ENCODE data around the gene PCK2. TPM values are rescaled to one million over a fixed set of nuclear protein-coding genes. Genes with fewer than 3 reads are reported as not detected.
A peak's percentile ranks its signal among the peaks of the same experiment; 100 is the strongest.

PCK2 gene
- total and polyA plus RNA-seq, 2 of the 13 experiments (the other 11 are each of a cell fraction or from before 2014, with no cell fraction given) = 129 to 272 TPM

GRCh38 chr14:24114532-24115421, 20.7 kb downstream of the PCK2 start, which contains the start of the genes DCAF11 and NRL (continued):
- TF ChIP-seq NFAT5 (CRISPR knock-in tag; IDR thresholded peaks at IDR 0.05) (peak; percentile 90), ZHX1 (CRISPR knock-in tag; IDR thresholded peaks at IDR 0.05; ENCODE audit: low read depth) (peak; percentile 99), XBP1 (CRISPR knock-in tag; IDR thresholded peaks at IDR 0.05) (no peak), MLLT10 (CRISPR knock-in tag; IDR thresholded peaks at IDR 0.05) (no peak), ETV5 (CRISPR knock-in tag; IDR thresholded peaks at IDR 0.05; ENCODE audit: borderline replicate concordance) (peak; percentile 88), PCBP2 (optimal IDR thresholded peaks at IDR 0.05; ENCODE audit: low read depth, low read length, poor library complexity, severe bottlenecking) (no peak), BATF2 (CRISPR knock-in tag; IDR thresholded peaks at IDR 0.05) (no peak), ZNF737 (CRISPR knock-in tag; IDR thresholded peaks at IDR 0.05; ENCODE audit: borderline replicate concordance) (no peak), MED8 (CRISPR knock-in tag; IDR thresholded peaks at IDR 0.05; ENCODE audit: insufficient replicate concordance) (peak; percentile 67), BCL3 (CRISPR knock-in tag; IDR thresholded peaks at IDR 0.05) (peak; percentile 98), MIER2 (CRISPR knock-in tag; IDR thresholded peaks at IDR 0.05) (peak; percentile 81; the same call in 1 of the 2 replicates), TARDBP (CRISPR knock-in tag; IDR thresholded peaks at IDR 0.05) (peak; percentile 98), PLRG1 (conservative IDR thresholded peaks at IDR 0.05) (no peak), CTCF (CRISPR knock-in tag; IDR thresholded peaks at IDR 0.05) (peak; percentile 50), ZNF709 (CRISPR knock-in tag; IDR thresholded peaks at IDR 0.05) (peak; percentile 88), ISL2 (CRISPR knock-in tag; IDR thresholded peaks at IDR 0.05) (peak; percentile 89)
